Activated T-cell treated with anti-CD3 and anti-CD28 coated beads, Interleukin-2, amount 50 U/mL, for 24 hours (primary cell): ENCODE data around the gene VWCE.

ENCODE experiments used
- DNase-seq: peaks from one replicate; pipeline ENCODE4 v3.0.0-alpha.2; 2020
- H3K27ac Mint-ChIP-seq: 2 replicates; pipeline ENCODE4 v1.8.0; 2020; ENCODE audit warnings: mild to moderate bottlenecking, mixed read lengths
- H3K27me3 Mint-ChIP-seq: 2 replicates; pipeline ENCODE4 v1.8.0; 2020; ENCODE audit warnings: mixed read lengths
- H3K36me3 Mint-ChIP-seq: 2 replicates; pipeline ENCODE4 v1.8.0; 2020; ENCODE audit warnings: low read depth, mixed read lengths
- H3K4me1 Mint-ChIP-seq: 2 replicates; pipeline ENCODE4 v1.8.0; 2020; ENCODE audit warnings: low read depth, mixed read lengths
- H3K4me3 Mint-ChIP-seq: 2 replicates; pipeline ENCODE4 v1.8.0; 2020; ENCODE audit warnings: mild to moderate bottlenecking, moderate library complexity, mixed read lengths
- H3K9me3 Mint-ChIP-seq: 2 replicates; pipeline ENCODE4 v1.8.0; 2020; ENCODE audit warnings: mixed read lengths

The VWCE gene

DNA sequence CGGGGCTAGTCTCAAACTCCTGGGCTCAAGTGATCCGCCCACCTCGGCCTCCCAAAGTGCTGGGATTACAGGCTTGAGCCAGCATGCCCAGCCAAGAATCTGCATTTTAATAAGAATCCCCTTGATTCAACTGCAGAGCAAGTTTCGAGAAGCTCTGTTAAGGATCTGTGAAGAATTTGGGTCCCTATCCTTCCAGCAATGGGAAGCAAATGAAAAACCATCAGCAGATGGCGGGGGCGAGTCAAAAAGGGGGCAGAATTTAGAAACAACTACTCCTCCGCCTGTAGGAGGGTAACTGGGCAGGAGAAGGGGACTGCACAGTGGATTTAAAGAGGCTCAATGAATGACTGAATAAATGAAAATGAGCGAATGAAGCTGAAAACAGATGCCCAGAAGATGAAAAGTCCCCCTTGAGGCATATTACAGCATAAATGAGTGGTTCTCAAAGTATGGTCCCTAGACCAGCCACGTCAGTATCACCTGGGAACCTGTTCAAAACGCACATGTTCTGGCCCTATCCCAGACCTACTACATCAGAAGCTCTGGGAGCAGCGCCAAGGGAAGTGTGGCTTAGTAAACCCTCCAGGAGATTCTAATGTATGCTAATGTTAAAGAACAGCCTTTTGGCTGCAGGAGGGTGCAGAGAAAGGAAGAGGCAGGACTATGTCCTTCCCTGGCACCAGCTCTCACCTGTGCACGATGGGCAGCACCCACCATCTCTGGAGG lies 15.0 kb downstream of the VWCE start:
- no peaks in the 10 kb centered on the region for H3K27me3 Mint-ChIP-seq
- no peak for DNase-seq
- H3K4me3 Mint-ChIP-seq = no peak overlapping the region
- no peaks in the 10 kb centered on the region for H3K4me1 Mint-ChIP-seq
- no peaks in the 10 kb centered on the region for H3K9me3 Mint-ChIP-seq
- H3K27ac Mint-ChIP-seq = no peak overlapping the region
- peaks cover 59% of the 10 kb centered on the region for H3K36me3 Mint-ChIP-seq

DNA sequence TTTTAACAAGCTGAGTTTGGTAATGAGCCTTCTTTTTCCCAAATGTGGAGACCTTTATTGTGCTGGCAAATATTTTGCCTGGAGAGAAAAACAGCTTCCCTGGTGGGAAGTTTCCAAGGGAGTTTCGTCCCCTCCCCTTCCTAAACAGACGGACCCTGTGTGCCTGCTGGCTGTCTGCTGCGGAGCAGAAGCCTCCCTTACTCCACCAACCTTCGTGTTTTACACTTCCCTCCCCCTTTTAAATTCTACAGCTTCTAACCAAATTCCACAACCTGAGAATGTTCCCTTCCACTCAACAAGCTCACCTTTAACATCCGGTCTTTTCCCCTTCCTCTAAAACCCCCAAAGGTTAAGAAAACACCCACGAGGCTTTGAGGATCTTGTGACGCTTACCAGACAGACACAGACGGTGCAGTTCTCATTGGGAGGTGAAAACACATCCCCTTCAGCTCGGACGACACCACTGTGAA lies 17.1 kb downstream of the VWCE start:
- Mint-ChIP-seq H3K27me3 (peaks cover 2% of the 10 kb centered on the region), H3K27ac (no peak overlapping the region)

DNA sequence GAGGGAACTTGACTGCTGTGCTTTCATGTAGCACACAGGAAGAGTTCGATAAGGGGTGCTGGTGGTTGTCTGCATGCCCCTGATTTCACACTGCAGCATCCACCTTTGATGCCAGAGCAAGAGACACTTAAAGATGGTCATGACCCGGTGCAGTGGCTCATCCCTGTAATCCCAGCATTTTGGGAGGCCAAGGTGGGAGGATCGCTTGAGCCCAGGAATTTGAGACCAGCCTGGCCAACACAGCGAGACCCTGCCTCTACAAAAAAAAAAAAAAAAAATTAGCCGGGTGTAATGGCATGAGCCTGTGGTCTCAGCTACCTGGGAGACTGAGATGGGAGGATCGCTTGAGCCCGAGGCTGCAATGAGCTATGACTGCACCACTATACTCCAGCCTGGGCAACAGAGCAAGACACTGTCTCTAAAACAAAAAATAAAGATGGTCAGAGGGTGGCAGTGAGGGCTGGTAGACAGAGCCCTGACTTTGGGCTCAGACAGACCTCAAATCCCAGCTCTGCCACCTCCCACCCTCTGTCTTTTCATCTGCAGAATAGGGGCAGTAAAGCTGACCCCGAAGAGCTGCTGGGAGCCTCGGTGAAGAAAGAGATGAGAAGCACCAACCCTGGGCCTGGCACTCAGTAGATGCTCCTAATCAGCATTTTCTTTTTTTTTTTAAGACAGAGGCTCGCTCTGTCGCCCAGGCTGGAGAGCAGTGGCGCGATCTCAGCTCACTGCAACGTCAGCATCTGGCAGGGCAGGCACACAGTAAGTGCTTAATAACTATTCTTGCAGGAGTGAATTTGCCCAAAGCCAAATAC lies 17.7 kb downstream of the VWCE start:
- DNase-seq = no peak
- Mint-ChIP-seq H3K9me3 (no peaks in the 10 kb centered on the region), H3K4me3 (no peak overlapping the region), H3K27me3 (peaks cover 2% of the 10 kb centered on the region), H3K4me1 (no peaks in the 10 kb centered on the region), H3K27ac (no peak overlapping the region), H3K36me3 (peaks cover 54% of the 10 kb centered on the region)

More for the DNA sequence above, 17.1 kb downstream of the VWCE start:
- no peak for DNase-seq
- no peak overlapping the region for H3K4me3 Mint-ChIP-seq
- H3K4me1 Mint-ChIP-seq = no peaks in the 10 kb centered on the region
- no peaks in the 10 kb centered on the region for H3K9me3 Mint-ChIP-seq
- H3K36me3 Mint-ChIP-seq = peaks cover 57% of the 10 kb centered on the region

DNA sequence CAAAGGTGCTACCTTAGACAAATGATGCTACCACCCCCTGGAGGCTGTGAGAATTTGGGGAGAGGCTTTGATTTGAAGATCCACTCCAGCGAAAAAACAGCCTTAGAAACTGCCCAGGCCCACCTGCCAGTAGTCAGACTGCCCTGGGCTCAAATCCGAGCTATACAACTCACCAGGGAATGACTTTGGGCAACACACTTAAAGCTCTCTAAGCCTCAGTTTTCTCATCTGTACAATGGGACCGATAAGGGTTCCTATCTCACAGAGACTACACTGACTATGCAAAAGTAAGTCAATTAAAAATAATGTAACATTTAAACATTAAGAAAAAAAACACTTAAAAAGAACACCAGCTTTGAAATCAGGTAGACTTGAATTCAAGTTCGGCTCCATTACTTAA lies 19.9 kb downstream of the VWCE start:
- no peak overlapping the region for H3K27ac Mint-ChIP-seq
- H3K9me3 Mint-ChIP-seq = no peaks in the 10 kb centered on the region

DNA sequence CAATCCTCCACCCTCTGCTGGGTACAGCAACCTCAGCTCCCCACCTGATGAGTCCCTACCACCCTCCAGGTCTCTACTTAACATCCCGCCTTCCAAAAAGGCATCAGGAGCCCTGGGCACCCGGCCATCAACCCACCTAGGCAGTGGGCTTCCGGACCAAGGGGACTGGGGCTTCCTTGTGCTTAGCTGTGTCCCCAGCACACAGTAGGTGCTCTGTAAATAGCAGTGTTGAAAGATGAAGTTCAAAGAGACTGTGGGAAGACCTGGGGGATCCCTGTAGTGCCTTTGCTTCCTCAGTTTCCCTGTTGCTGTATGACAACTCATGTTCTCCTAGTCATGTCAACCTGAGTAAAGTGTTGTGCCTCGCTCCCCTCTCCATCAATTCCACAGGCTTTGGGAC lies 21.0 kb downstream of the VWCE start:
- Mint-ChIP-seq H3K4me3 (no peak overlapping the region), H3K36me3 (peaks cover 33% of the 10 kb centered on the region), H3K4me1 (peaks cover 2% of the 10 kb centered on the region), H3K9me3 (no peaks in the 10 kb centered on the region), H3K27me3 (peaks cover 2% of the 10 kb centered on the region), H3K27ac (no peak overlapping the region)
- no peak for DNase-seq

More for the DNA sequence above, 19.9 kb downstream of the VWCE start:
- DNase-seq = no peak
- H3K36me3 Mint-ChIP-seq = peaks cover 40% of the 10 kb centered on the region
- H3K4me3 Mint-ChIP-seq = no peak overlapping the region
- H3K4me1 Mint-ChIP-seq = peaks cover 2% of the 10 kb centered on the region
- H3K27me3 Mint-ChIP-seq = peaks cover 2% of the 10 kb centered on the region

DNA sequence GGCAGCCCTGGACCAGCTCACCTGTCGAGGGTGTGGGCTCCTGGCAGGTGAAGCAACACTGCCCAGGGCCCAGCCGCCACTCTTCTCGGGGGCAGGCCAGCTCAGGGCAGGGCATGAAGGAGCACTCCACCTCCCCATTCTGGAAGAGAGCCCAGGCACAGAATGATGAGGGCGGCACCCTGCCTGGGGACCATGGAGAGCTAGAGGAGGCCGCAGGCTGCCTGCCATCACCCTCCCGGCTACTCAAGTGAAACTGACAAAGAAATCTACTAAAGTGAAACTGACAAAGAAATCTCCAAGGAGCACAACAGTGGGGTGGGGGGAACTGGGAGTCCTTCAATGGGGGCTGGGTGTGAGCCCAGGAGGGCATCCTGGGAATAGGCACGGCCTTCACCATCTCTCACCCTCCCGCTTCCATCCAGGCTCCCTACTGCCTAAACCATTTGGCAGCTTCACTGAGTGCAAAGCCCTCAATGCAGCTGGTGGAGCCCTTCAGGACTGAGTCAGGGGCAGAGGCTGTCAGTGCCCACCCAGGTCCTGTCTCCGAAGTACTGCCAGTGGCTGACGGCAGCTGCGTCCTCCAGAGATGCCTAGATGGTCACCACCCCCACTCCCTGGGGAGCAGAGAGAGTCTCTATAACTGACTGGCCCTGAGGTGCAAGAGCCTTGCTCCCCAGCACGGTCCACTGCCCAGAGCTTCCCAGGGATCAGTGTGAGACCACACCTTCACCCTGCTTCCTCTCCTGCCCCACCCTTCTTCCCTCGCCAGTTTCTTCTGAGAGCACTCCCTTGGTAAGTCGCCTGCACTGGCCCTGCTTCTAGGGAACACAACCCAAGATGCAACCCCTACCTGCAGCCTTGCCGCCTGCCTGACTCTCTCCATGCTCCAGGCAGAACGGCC lies 21.7 kb downstream of the VWCE start:
- Mint-ChIP-seq H3K4me1 (peaks cover 2% of the 10 kb centered on the region), H3K4me3 (no peak overlapping the region), H3K27me3 (peaks cover 2% of the 10 kb centered on the region), H3K36me3 (peaks cover 29% of the 10 kb centered on the region), H3K27ac (no peak overlapping the region), H3K9me3 (no peaks in the 10 kb centered on the region)
- no peak for DNase-seq

DNA sequence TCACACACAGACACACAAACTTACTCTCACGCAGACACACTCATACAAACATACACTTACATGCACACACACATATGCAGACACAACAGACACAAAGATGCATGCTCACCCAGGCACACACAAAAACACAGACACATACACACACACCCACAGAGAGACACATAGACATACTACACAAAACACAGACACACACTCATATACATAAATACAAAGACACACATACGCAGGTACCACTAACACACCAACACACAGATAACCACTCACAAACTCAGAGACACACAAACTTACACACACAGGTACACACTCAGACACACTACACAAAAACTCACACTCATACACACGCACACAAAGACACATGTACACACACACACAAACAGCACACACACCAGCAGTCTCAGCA lies 22.4 kb downstream of the VWCE start:
- Mint-ChIP-seq H3K36me3 (peaks cover 22% of the 10 kb centered on the region), H3K4me1 (peaks cover 2% of the 10 kb centered on the region), H3K27ac (no peak overlapping the region), H3K9me3 (no peaks in the 10 kb centered on the region), H3K4me3 (no peak overlapping the region), H3K27me3 (peaks cover 2% of the 10 kb centered on the region)
- no peak for DNase-seq

DNA sequence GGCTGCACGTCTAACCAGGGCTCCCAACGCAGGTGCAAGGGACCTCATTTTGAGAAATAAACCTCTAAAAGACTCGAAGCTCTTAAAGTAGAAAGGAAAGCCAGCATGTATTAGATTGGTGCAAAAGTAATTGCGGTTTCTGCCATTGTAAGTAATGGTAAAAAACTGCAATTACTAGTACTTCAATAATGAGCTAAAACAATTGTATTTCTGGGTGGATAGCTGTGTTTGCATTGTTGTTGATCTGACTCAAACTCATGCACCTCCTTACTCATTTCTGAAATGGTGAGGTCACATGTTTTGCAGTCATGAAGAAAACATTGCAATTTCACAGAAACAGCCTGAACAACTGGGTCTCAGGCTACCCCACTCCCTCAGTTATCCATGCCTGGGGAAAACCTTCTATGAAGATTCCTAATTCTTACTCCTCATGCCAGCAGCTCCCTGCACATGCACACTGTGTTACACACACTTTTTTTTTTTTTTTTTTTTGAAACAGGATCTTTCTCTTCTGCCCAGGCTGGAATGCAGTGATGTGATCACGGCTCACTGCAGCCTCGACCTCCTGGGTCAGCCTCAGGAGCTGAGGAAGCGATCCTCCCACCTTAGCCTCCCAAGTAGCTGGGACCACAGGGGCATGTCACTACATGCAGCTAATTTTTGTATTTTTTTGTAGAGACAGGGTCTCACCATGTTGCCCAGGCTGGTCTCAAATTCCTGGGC lies 24.6 kb downstream of the VWCE start:
- Mint-ChIP-seq H3K9me3 (no peaks in the 10 kb centered on the region), H3K27me3 (peaks cover 2% of the 10 kb centered on the region), H3K4me1 (peaks cover 2% of the 10 kb centered on the region), H3K4me3 (no peak overlapping the region), H3K27ac (no peak overlapping the region), H3K36me3 (peaks cover 17% of the 10 kb centered on the region)
- no peak for DNase-seq

DNA sequence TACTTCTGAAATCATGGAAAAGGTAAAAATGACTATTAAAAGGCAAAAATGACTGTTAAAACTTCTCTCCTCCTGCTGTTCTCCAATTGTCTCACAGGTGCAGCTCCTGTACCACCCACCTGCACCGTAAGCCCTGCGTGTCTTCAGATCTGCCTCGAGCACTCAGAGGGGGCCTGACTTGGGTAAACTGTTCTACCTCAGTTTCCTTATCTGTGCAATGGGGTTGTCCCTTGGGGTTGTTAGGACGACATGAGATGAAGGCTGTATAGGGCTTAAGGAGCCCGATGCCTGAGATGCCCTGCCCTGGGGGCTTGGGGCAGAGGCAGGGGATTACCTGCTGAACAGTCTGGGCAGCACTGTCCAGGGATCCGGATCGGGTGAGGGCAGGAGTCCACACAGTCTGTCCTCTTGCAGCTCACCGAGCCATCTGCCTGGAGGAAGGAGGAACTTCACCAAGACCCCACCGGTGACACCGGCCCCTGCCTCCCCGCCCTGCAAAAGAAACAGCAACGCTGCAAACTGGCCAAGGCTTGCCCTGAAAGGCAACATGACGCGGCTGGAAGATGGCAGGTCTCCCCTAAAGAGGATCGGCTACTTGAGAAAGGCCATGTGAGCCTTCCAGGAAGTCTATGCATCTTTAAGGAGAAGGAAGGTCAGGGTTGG lies 26.4 kb downstream of the VWCE start:
- Mint-ChIP-seq H3K4me3 (no peak overlapping the region), H3K27ac (no peak overlapping the region), H3K27me3 (no peaks in the 10 kb centered on the region), H3K4me1 (peaks cover 2% of the 10 kb centered on the region), H3K9me3 (no peaks in the 10 kb centered on the region), H3K36me3 (peaks cover 13% of the 10 kb centered on the region)
- no peak for DNase-seq

DNA sequence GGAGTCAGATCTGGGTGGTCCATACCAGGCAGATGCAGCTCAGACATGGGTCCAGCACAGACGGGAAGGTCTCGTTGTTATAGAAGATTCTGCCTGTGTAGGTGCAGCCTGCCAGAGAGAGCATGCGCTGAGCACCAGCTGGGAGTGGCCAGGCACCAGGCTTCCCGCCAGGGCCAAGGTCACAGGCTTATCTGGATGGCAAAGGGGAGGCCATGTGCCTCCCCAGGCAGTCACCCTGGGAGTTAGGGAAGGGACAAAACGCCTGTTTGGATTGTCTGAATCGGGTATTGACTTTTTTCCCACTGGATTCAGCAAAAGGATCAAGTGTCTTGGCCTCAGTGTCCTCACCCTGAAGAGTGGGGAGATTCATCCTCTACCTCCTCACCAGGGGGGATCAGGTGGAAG lies 27.7 kb downstream of the VWCE start:
- H3K4me1 Mint-ChIP-seq = peaks cover 2% of the 10 kb centered on the region
- no peaks in the 10 kb centered on the region for H3K9me3 Mint-ChIP-seq
- no peak for DNase-seq
- H3K4me3 Mint-ChIP-seq = no peak overlapping the region
- H3K27me3 Mint-ChIP-seq = no peaks in the 10 kb centered on the region
- H3K27ac Mint-ChIP-seq = no peak overlapping the region
- peaks cover 17% of the 10 kb centered on the region for H3K36me3 Mint-ChIP-seq

DNA sequence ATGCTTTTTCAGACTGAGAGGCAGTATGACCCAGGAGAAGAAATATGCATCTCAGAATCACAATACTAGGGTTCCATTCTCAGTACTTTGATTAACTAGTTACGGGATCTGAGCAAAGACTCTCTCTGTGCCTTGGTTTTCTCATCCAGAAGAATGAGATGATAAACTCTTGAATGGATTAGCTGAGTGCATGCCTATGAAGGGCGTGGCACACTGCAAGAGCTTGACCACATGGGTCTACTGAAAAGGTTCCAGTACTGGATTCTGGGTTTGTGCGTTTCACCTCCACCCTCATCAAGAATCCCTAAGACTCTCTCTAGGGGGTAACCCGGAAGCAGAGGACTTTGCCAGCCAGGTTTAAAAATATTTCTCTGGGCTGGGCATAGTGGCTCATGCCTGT lies 28.5 kb downstream of the VWCE start:
- H3K4me3 Mint-ChIP-seq = no peak overlapping the region
- H3K27ac Mint-ChIP-seq = no peak overlapping the region
- peaks cover 17% of the 10 kb centered on the region for H3K36me3 Mint-ChIP-seq
- no peak for DNase-seq
- no peaks in the 10 kb centered on the region for H3K9me3 Mint-ChIP-seq
- no peaks in the 10 kb centered on the region for H3K27me3 Mint-ChIP-seq
- peaks cover 2% of the 10 kb centered on the region for H3K4me1 Mint-ChIP-seq

DNA sequence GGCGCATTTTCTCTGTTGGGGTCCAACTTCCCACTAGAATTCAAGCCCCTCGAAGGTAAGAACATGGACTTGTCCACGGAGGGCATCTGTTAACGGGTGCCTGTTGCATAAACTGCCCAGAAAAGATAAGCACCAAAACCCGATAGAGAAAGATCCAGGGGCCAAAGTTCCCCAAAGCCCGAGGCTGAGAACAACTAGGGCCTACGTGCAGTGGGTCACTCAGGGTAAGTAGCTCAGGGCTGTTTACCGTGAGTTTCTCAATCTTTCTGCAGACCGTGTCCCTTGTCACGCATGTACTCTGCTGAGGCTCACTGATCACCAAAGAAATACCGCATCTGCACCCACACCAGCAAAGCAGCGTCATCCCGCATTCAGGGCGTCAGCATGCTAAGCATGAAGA lies 29.8 kb downstream of the VWCE start:
- Mint-ChIP-seq H3K27ac (no peak overlapping the region), H3K27me3 (no peaks in the 10 kb centered on the region), H3K9me3 (no peaks in the 10 kb centered on the region), H3K4me1 (no peaks in the 10 kb centered on the region), H3K36me3 (peaks cover 17% of the 10 kb centered on the region), H3K4me3 (no peak overlapping the region)
- no peak for DNase-seq

DNA sequence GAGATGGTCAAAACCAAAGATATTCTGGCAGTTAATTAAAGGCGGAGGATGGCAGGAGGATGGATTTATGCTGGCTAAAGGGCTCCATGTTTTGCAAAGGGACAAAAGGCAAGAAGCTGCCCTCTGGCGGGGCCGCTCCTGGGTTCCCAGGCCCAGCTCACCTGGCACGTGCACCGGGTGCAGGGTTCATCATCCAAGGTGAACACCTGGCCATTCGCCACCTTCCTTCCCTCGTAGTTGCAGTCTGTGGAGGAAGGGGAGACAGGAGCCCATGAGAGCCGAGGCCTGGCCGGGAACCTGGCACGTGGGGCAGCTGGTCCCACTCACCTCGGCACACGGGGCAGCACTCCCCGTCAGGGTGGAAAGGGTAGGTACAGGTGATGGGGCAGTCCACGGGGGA lies 30.3 kb downstream of the VWCE start:
- H3K27me3 Mint-ChIP-seq = no peaks in the 10 kb centered on the region
- H3K36me3 Mint-ChIP-seq = peaks cover 17% of the 10 kb centered on the region
- H3K4me3 Mint-ChIP-seq = no peak overlapping the region
- no peaks in the 10 kb centered on the region for H3K4me1 Mint-ChIP-seq
- DNase-seq = no peak
- H3K9me3 Mint-ChIP-seq = no peaks in the 10 kb centered on the region
- no peak overlapping the region for H3K27ac Mint-ChIP-seq
